NCI-H2196 treated with DMSO at 0.1 percent for 48 hours (cell line): ENCODE measurements around the gene ALOX5AP.
"Not testable (repeated sequence)": the region's sequence is repeated elsewhere in the genome, so short reads cannot be mapped to it uniquely, and the experiment has no call there.

Experiments
- DNase-seq: peaks from one replicate; lab custom pipeline; 2025; ENCODE audit not compliant: unreplicated experiment; lab: John Stamatoyannopoulos, UW

ALOX5AP gene

GRCh38 chr13:30737511-30738337 lies 2.4 kb downstream of the ALOX5AP start:
- DNase-seq: no peak

DNA sequence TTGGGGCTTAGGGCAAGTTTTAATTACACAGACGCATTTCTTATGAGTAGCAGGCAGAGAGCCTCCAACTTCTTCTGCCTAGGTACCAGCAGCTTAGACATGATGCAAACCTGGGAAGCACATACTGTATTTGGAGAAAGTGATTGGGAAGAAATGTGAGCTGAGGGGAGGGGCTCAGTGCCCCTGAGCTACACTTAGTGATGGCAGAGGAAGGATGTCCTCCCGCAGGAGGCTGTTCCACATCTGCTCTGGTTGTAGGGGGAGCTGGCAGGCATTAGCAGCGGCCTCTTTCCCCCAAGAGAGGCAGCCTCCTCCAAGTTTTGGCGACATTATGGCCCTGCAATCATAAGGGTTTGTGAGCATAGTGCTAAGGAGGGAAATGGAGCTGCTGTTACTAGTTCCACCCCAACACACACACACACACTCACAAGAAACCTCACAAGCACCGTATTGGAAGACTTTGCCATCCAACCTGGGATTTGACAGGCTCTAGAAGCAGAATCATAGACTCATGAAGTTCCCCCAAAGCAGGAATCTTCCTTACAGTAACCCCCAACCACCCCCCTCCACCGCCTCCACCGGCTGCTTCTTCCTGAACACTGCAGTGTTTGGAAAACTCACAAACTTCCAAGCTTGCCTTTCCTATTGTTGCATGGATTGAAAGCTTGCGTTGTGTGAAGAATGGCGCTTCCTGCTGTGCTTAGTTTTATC lies 3.3 kb downstream of the ALOX5AP start:
- DNase-seq: no peak

DNA sequence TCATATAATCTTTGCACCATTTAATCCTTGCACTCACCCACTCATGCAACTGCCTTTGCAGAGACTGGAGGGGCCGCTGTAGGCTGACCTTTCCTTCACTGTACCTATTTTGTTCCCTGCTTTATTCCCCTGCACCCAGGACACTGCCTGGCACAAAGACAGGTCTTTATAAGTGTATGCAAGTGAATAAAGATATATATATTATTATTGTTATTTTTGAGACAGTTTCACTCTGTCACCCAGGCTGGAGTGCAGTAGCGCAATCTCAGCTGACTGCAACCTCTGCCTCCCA lies 3.8 kb downstream of the ALOX5AP start:
- no peak for DNase-seq

- DNase-seq: no peak
These were observed 4.7 kb downstream of the ALOX5AP start for GRCh38 chr13:30739761-30740642.

DNA sequence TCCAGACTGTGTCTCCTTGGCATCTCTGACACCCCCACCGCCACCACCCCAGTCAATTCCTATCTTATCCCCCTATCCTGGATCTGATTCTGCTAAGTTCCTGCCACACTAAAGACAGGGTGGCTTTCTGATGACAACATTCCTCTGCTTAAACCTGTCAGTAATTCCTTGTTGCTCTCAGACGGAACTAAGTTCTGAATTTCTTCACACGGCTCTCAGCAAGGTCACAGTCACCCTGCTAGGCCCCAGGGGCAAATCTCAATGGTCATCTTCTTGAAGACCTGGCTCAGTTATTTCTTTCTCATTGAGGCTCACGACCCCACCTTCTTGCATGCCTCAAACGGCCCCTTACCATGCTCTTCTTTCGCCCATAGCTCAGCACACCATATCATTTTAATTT lies 7.6 kb downstream of the ALOX5AP start:
- DNase-seq: no peak

DNA sequence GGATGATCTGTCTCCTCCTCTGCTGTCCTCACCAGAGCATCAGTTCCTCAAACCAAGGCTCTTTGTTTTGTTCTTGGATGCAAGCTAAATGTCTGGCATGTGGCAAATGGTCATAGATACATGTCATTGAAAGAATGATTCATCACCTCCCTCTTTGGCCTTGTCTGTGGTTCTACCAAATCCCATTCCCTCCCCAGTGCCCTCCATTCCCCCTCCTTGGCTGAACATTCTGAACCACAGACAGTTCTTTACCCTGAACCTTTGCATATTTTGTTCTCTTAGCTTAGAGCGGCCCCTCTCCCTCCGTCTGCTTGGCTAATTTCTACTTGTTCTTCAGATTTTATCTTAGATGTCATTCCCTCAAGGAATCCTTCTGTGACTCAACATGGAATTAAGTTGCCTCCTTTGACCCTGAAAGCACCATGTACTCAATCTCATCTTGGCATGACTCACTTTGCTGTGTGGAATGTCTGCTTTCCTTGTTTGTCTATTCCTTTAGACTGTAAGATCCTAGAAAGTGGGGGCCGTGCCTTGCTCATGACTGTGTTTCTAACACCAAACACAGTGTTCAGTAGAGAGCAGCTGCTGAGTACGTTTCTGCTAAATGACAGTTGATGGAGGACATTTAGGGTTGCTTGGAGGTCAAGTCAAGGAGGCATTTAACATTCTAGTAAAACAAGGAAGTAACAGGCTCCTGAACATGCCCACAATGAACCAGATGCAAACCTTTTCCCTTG lies 8.1 kb downstream of the ALOX5AP start:
- DNase-seq: no peak

DNA sequence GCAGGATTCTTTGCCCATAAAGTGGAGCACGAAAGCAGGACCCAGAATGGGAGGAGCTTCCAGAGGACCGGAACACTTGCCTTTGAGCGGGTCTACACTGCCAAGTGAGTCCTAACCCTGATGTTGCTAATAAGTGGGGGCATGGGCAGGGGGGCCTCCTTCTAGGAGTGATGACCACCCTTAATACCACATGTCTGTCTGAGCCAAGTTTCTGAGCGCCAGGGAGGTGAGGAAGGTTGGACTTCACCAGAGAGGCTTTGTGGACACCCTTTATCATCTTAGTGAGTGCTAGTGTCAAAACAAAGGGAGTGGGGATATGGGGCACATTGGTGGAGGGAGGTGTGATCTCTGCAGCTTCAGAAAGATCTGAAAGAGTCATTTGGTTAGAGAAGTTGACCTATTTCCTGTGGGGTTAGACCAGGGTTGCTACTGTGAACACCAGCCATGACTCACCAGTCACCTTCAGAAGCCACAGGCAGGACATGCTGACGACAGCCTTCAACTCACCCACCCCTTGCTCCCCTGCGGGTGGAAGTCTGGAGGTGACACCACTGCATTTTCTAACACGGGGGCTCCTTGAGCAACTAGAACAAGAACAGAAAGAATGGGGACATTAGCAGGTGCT lies 8.8 kb downstream of the ALOX5AP start:
- DNase-seq: no peak

GRCh38 chr13:30744681-30745077 lies 9.3 kb downstream of the ALOX5AP start:
- no peak for DNase-seq

DNA sequence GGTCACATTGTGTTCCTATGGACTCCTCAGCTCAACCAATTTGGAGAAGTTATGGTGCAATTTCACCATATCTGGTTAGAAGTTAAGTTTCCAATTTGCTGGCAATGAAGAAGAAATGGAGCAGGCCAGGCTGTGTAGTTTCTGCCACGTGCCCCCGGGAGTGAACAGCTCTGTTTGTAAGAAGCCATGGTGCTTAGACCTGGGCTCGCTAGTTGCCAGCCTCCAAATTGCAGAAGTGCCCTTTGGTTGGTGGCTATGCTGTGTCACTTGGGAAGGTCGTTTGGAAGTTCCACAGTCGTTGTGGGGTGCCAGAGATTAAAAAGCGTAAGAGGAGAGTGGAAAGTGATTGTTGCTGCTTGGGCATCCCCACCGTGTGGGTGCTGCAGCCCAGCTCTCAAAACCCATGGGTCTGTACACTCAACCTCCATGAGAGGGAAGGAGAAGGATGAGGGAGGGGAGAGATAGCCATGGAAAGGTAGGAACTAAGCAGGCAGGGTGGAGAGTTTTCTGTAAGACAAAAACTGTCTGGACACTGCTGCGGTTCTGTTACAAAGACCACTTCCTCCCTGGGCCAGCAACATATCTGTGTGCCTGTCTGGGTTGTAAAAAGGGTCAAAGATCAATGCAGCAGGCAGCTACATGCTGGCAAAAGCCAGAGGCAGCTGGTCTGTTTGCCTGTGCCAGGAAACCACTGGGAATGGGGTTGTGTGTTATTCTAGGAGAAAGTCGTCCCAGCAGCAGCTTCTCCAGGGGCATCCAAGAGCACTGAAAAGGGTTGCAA lies 10.8 kb downstream of the ALOX5AP start:
- no peak for DNase-seq

- DNase-seq: no peak
These were observed 11.4 kb downstream of the ALOX5AP start for GRCh38 chr13:30746791-30747190.

- DNase-seq: not testable (repeated sequence)
These were observed 12.5 kb downstream of the ALOX5AP start for GRCh38 chr13:30747845-30748244.

GRCh38 chr13:30748717-30749116 lies 13.4 kb downstream of the ALOX5AP start:
- DNase-seq: no peak

DNA sequence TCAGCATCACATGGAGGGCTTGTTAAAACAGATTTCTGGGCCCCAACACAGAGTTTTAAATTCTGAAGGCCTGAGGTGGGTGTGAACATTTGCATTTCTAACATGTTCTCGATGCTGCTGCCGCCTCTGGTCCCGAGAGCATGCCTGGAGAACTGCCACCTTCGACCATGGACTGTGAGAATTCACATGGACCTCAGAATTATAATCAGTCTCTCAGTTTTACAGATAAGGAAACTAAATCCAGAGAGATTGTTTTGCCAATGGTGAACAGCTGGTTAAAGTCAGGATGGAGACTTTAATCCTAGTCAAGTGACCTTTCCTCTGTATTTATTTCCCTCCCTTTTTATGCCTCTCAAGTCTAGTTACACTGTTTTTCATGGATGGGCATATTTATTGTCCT lies 14.7 kb downstream of the ALOX5AP start:
- no peak for DNase-seq

GRCh38 chr13:30751183-30751933 lies 16.0 kb downstream of the ALOX5AP start:
- DNase-seq: no peak

DNA sequence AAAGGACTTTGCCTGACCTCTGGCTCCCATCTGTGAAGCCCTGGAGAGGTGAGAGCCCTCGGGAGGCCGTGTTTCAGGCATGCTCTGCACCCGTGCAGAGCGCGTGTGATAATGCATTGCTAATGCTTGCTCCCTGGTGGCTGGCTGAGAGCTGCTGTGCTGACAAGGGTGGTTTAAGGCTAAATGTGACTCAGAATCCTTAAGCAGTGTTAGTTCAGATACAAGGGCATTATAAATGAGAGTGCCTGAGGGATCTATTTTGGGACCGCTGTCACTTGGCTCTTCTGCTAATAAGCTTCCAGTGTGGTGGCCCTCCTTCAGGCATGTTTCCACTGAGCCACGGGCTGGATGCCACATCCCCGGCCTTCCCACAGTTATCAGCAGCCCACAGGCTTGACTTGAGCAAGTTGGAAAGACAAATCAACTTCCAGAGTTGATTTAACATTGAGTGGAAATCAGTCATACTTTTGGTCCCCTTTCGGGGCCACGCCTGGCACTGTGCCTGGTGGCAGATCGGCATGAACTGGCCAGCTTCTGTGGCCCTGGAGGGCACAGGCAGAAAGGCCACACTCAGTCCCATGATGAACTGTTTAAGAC lies 17.0 kb downstream of the ALOX5AP start:
- no peak for DNase-seq

DNA sequence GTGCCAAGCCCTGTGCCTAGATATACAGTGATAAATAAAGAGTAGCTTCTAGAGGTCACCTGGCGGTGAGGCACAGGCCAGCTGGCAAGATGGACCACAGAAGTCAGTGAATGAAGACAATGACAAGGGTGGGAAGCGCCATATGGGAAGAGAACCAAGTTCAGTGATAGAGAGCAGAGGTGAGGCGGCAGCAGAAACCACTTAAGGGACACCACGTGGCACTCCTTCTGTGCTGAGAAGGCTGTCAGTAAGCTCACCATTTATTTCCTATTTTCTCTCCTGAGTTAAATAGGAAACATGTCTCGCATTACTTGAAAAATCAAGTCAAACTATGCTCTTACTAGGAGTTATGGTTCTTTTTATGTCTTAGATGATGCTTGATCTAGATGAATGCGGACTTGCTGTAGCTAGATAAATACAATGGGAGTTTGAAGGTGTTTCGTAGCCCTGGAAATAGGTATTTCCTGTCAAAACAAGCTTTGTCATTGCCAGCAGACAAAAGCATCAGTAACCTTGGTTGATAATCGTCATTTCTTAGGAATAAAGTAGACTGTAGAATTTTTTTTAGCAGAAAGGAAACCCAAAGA lies 17.8 kb downstream of the ALOX5AP start:
- no peak for DNase-seq

DNA sequence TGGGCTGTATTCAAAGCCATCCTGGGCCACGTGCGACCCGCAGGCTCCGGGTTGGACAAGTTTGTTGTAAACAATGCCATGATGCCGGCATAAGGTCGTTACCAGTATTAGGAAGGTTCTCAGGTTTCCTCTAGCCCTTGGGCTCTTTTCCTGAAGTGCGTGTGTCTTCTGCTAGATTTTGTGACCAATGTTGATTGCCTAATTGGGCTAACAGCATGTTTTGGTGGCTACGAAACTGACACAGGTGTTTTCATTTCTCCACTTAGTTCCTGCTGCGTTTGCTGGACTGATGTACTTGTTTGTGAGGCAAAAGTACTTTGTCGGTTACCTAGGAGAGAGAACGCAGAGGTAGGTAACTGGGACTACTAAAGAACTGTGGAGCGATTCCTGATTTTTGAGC lies 20.3 kb downstream of the ALOX5AP start:
- no peak for DNase-seq

GRCh38 chr13:30757026-30757742 lies 21.8 kb downstream of the ALOX5AP start:
- no peak for DNase-seq
